HepG2 (cell line): Measurements from ENCODE around the gene CTAG1B.

Experiments used
- CBX5 ChIP-seq: sonication (generic); formaldehyde crosslinking; IDR thresholded peaks from 2 replicates; pipeline ENCODE4 v1.4.0; 2020; ENCODE audit warnings: missing genetic modification reagents, borderline replicate concordance
- CHD2 ChIP-seq: IDR thresholded peaks from 2 replicates; pipeline ENCODE4 v1.6.1; 2011; ENCODE audit warnings: low read depth, low read length, improper control_type of control experiment
- EHMT2 ChIP-seq: fragments of 200-600 bp; sonication (generic); IDR thresholded peaks from 2 replicates; pipeline ENCODE4 v1.7.0; 2017; ENCODE audit warnings: antibody characterized with exemption, low read depth, low read length, borderline replicate concordance
- HNRNPK ChIP-seq: fragments of 200-400 bp; formaldehyde crosslinking; IDR thresholded peaks from 2 replicates; pipeline ENCODE4 v1.6.1; 2018; ENCODE audit warnings: low read length, low read depth, moderate library complexity, mild to moderate bottlenecking; ENCODE audit not compliant: poor library complexity, severe bottlenecking
- POLR2A ChIP-seq, 2 experiments: IDR thresholded peaks; 2 replicates each; pipeline ENCODE4 v1.6.1; 2011; ENCODE audit warnings: low read depth in 2 of 2, low read length in 2 of 2, mild to moderate bottlenecking in 1 of 2, moderate library complexity in 1 of 2; ENCODE audit not compliant: insufficient read depth in 1 of 2
- TFE3 ChIP-seq: IDR thresholded peaks from 2 replicates; pipeline ENCODE4 v1.6.1; 2016
- ZNF670 ChIP-seq: sonication (generic); formaldehyde crosslinking; IDR thresholded peaks from 2 replicates; pipeline ENCODE4 v1.8.0; 2022; ENCODE audit warnings: mild to moderate bottlenecking, missing genetic modification reagents, borderline replicate concordance
- ZSCAN12 ChIP-seq: sonication (generic); formaldehyde crosslinking; IDR thresholded peaks from 2 replicates; pipeline ENCODE4 v1.9.0; 2021; ENCODE audit warnings: mild to moderate bottlenecking, missing genetic modification reagents
- TF ChIP-seq, protein P1 (sequence below): sonication (generic); formaldehyde crosslinking; IDR thresholded peaks from 2 replicates; pipeline ENCODE4 v1.8.0; 2022; ENCODE audit warnings: mild to moderate bottlenecking, missing genetic modification reagents, borderline replicate concordance

GRCh38 chrX:154602226-154602625 lies 16.9 kb downstream of the CTAG1B start:
- TF ChIP-seq CHD2 (no peak), CBX5 (CRISPR knock-in tag) (no peak), POLR2A (IDR thresholded peaks at IDR 0.05; ENCODE audit: insufficient read depth in 1 of 2, low read depth in 2 of 2, low read length in 2 of 2) (no peak), TFE3 (CRISPR knock-in tag) (no peak), HNRNPK (no peak), ZSCAN12 (CRISPR knock-in tag) (no peak), ZNF670 (CRISPR knock-in tag) (no peak), EHMT2 (no peak)
- TF ChIP-seq, protein P1, sequence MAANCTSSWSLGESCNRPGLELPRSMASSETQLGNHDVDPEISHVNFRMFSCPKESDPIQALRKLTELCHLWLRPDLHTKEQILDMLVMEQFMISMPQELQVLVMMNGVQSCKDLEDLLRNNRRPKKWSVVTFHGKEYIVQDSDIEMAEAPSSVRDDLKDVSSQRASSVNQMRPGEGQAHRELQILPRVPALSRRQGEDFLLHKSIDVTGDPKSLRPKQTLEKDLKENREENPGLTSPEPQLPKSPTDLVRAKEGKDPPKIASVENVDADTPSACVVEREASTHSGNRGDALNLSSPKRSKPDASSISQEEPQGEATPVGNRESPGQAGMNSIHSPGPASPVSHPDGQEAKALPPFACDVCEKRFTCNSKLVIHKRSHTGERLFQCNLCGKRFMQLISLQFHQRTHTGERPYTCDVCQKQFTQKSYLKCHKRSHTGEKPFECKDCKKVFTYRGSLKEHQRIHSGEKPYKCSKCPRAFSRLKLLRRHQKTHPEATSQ (CRISPR knock-in tag) = no peak
